ENCODE data around the gene FNDC11. TPM values are rescaled to one million over a fixed set of nuclear protein-coding genes. Genes with fewer than 3 reads are reported as not detected.
"Not testable (repeated sequence)": the region's sequence is repeated elsewhere in the genome, so short reads cannot be mapped to it uniquely, and the experiment has no call there.

The FNDC11 gene, protein sequence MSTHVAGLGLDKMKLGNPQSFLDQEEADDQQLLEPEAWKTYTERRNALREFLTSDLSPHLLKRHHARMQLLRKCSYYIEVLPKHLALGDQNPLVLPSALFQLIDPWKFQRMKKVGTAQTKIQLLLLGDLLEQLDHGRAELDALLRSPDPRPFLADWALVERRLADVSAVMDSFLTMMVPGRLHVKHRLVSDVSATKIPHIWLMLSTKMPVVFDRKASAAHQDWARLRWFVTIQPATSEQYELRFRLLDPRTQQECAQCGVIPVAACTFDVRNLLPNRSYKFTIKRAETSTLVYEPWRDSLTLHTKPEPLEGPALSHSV
- 0.34 TPM for polyA plus RNA-seq
- long read RNA-seq, donor 1: 0 reads
- long read RNA-seq, donor 2, partial matches to known transcripts: 0 of 1 reads
- long read RNA-seq, donor 2, other reads (novel, unspliced or antisense): 0 of 1 reads
- long read RNA-seq, donor 3: 0 reads
- long read RNA-seq, donor 4: 0 reads
- long read RNA-seq, donor 5: 0 reads
- long read RNA-seq, donor 6: 0 reads
- long read RNA-seq, donor 7: 0 reads
- long read RNA-seq, donor 8: 0 reads
- long read RNA-seq, donor 9, partial matches to known transcripts: 0 of 1 reads
- long read RNA-seq, donor 9, other reads (novel, unspliced or antisense): 0 of 1 reads
- long read RNA-seq, donor 10: 0 reads
- long read RNA-seq, donor 11: 0 reads

DNA sequence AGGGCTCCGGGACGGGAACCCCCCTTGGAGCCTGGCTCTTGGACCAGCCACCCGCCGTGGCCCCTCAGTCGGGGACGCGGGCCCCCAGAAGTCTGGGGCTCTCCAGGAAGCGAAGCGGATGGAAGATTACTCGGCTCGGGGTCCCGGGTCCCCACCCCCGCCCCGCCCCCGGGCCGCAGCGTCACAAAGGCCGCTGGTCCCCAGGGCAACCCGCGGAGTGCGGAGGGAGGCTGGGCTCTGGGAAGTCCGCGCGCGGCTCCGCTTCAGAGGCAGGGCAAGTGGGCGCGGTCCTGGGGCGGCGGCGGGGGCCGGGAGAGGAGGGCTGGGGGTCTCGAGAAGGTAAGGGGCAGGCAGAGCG lies at the start of gene FNDC11:
FNDC11 (plus strand) TSS at position 227 of the 358 bp plus-strand sequence. CDS start 1,505 bp downstream, outside the sequence.
- Histone ChIP-seq H3K9me3 (ENCODE audit: control insufficient read depth, low read depth, low read length) (peaks cover 13% of the 10 kb centered on the region), H3K27ac (ENCODE audit: low read length) (no peak within 1 kb of the TSS), H3K36me3 (ENCODE audit: control insufficient read depth, insufficient read depth, low read length) (no peaks in the 10 kb centered on the region), H3K4me1 (ENCODE audit: control insufficient read depth, insufficient read depth, low read length) (peaks cover 4% of the 10 kb centered on the region), H3K27me3 (ENCODE audit: control insufficient read depth, insufficient read depth, low read length) (peaks cover 37% of the 10 kb centered on the region), H3K4me3 (ENCODE audit: low read length) (peak within 1 kb of the TSS; percentile 46)
- DNase-seq: no peak
- no CpG with 5 or more reads among the region's 34 CpGs for WGBS (ENCODE audit: insufficient coverage, low lambda C conversion rate)

DNA sequence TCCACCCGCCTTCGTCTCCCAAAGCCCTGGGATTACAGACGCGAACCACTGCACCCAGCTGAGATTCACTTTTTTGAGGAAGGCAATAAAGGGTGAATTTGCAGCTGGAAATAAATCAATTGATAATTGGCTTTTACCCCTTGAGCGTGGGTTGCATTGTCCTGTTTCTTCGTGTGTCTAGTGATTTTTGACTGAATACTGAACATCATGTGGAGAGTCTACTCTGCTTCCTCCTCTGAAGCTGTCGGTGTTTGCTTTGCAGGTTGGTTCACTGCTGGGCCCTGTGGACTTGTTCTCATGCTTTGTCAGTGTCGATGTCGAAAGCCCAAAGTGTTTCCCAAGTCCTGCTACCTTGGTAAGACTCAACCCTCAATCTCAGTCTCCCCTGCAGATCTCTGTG lies 49.3 kb upstream of the FNDC11 start:
- Histone ChIP-seq H3K4me1 (ENCODE audit: control insufficient read depth, insufficient read depth, low read length) (no peaks in the 10 kb centered on the region), H3K9me3 (ENCODE audit: control insufficient read depth, low read depth, low read length) (peaks cover 25% of the 10 kb centered on the region), H3K36me3 (ENCODE audit: control insufficient read depth, insufficient read depth, low read length) (no peaks in the 10 kb centered on the region), H3K27ac (ENCODE audit: low read length) (no peak overlapping the region), H3K4me3 (ENCODE audit: low read length) (no peak overlapping the region), H3K27me3 (ENCODE audit: control insufficient read depth, insufficient read depth, low read length) (peaks cover 58% of the 10 kb centered on the region)
- 80% methylated on average over 1 of the region's 9 CpGs for WGBS (ENCODE audit: insufficient coverage, low lambda C conversion rate)
- DNase-seq: no peak

DNA sequence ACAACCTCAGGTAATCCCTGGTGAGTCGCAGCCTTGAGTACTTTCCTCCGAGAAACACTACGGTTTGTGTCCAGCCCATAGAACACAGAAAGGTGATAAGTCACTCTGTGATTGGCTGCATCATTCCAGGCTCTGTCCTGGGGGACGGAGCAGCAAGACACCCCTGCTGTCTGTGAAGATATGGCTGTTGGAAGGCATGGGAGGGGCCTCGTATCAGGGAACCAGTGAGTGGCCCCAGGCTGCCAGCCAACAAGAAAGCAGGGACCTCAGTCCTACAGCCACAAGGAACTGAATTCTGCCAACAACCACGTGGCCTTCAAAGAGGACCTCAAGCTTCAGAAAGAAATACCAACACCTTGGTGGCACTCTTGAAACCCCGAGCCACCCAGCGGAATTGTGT lies 48.7 kb upstream of the FNDC11 start:
- Histone ChIP-seq H3K27ac (ENCODE audit: low read length) (no peak overlapping the region), H3K27me3 (ENCODE audit: control insufficient read depth, insufficient read depth, low read length) (peaks cover 52% of the 10 kb centered on the region), H3K4me1 (ENCODE audit: control insufficient read depth, insufficient read depth, low read length) (no peaks in the 10 kb centered on the region), H3K9me3 (ENCODE audit: control insufficient read depth, low read depth, low read length) (peaks cover 24% of the 10 kb centered on the region), H3K36me3 (ENCODE audit: control insufficient read depth, insufficient read depth, low read length) (no peaks in the 10 kb centered on the region), H3K4me3 (ENCODE audit: low read length) (no peak overlapping the region)
- WGBS (ENCODE audit: insufficient coverage, low lambda C conversion rate): no CpG with 5 or more reads among the region's 8 CpGs
- DNase-seq: no peak

DNA sequence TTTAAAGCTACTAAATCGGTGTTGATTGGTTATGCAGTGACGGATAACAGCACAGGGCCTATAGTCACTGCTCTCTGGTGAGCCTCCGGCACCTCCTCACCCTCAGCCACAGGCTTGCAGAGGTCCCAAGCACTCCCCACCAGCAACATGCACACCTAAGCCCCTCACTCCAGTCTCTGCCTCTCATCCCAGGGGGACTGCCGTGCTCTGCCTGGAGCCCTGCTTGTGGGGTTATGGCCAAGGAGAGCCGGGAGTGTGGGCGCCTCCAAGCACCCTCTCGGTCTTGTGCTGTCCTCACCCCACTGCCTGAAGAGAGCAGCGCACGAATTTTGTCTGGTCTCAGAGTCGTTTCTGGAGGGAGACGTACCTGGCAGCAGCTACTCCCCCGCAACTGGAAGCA lies 48.2 kb upstream of the FNDC11 start:
- no peaks in the 10 kb centered on the region for H3K36me3 ChIP-seq (ENCODE audit: control insufficient read depth, insufficient read depth, low read length)
- WGBS (ENCODE audit: insufficient coverage, low lambda C conversion rate): no CpG with 5 or more reads among the region's 12 CpGs
- peaks cover 47% of the 10 kb centered on the region for H3K27me3 ChIP-seq (ENCODE audit: control insufficient read depth, insufficient read depth, low read length)
- H3K4me3 ChIP-seq (ENCODE audit: low read length): no peak overlapping the region
- H3K27ac ChIP-seq (ENCODE audit: low read length): no peak overlapping the region
- peaks cover 24% of the 10 kb centered on the region for H3K9me3 ChIP-seq (ENCODE audit: control insufficient read depth, low read depth, low read length)
- no peak for DNase-seq
- no peaks in the 10 kb centered on the region for H3K4me1 ChIP-seq (ENCODE audit: control insufficient read depth, insufficient read depth, low read length)

DNA sequence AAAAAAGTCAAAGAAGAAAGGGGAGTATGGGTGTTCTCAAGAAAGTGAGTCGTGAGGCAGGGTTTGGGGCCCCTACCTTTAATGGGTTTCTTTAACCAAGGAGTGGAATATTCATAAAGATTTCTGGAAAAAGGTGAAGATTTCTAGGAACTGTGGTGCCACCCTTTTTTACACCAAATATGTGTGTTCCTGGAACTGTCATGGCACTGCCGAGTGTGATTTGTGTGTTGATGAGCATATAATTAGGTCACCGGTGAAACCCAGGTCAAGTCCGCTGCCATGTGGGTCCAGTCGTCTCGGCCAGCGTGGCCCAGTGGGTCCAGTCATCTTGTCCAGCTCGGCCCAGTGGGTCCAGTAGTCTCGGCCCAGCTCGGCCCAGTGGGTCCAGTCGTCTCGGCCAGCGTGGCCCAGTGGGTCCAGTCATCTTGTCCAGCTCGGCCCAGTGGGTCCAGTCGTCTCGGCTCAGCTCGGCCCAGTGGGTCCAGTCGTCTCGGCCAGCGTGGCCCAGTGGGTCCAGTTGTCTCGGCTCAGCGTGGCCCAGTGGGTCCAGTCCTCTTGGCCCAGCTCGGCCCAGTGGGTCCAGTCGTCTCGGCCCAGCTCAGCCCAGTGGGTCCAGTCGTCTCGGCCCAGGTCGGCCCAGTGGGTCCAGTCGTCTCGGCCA lies 46.7 kb upstream of the FNDC11 start:
- H3K27me3 ChIP-seq (ENCODE audit: control insufficient read depth, insufficient read depth, low read length): peaks cover 40% of the 10 kb centered on the region
- peaks cover 22% of the 10 kb centered on the region for H3K9me3 ChIP-seq (ENCODE audit: control insufficient read depth, low read depth, low read length)
- H3K36me3 ChIP-seq (ENCODE audit: control insufficient read depth, insufficient read depth, low read length): no peaks in the 10 kb centered on the region
- no CpG with 5 or more reads among the region's 30 CpGs for WGBS (ENCODE audit: insufficient coverage, low lambda C conversion rate)
- H3K4me1 ChIP-seq (ENCODE audit: control insufficient read depth, insufficient read depth, low read length): no peaks in the 10 kb centered on the region
- H3K27ac ChIP-seq (ENCODE audit: low read length): no peak overlapping the region
- no peak for DNase-seq
- H3K4me3 ChIP-seq (ENCODE audit: low read length): no peak overlapping the region

DNA sequence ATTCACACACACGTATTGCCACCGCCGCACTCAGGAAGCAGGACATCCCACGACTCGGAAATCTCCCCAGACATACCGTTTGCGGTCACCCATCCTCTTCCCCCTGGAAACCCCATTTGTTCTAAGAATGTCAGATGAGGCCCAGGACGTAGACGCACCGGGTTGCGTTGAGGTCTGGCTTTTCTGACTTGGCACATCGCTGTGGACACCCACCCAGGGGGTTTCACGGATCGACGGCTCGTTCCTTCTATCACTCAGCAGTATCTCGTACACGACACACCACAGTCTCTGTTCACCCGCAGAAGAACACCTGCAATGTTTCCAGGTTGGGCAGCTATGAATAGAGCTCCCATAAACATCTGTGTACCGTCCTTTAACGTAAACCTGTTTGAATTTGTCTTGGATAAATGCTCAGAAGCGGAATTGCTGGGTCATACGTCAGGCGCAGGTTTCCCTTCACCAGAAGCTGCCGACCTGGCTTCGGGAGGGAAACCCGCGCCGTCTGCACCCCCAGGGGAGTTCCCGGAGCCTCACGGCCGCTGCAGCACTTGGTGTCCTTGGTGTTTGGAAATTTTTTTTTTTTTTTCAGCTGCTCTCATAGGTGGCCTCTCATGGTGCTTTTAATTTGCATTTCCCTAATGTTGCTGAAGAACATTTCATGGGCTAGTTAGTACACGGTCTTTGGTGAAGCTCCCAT lies 45.7 kb upstream of the FNDC11 start:
- Histone ChIP-seq H3K27me3 (ENCODE audit: control insufficient read depth, insufficient read depth, low read length) (peaks cover 34% of the 10 kb centered on the region), H3K4me3 (ENCODE audit: low read length) (no peak overlapping the region), H3K36me3 (ENCODE audit: control insufficient read depth, insufficient read depth, low read length) (no peaks in the 10 kb centered on the region), H3K9me3 (ENCODE audit: control insufficient read depth, low read depth, low read length) (peaks cover 18% of the 10 kb centered on the region), H3K27ac (ENCODE audit: low read length) (no peak overlapping the region), H3K4me1 (ENCODE audit: control insufficient read depth, insufficient read depth, low read length) (no peaks in the 10 kb centered on the region)
- WGBS (ENCODE audit: insufficient coverage, low lambda C conversion rate): no CpG with 5 or more reads among the region's 33 CpGs
- no peak for DNase-seq

DNA sequence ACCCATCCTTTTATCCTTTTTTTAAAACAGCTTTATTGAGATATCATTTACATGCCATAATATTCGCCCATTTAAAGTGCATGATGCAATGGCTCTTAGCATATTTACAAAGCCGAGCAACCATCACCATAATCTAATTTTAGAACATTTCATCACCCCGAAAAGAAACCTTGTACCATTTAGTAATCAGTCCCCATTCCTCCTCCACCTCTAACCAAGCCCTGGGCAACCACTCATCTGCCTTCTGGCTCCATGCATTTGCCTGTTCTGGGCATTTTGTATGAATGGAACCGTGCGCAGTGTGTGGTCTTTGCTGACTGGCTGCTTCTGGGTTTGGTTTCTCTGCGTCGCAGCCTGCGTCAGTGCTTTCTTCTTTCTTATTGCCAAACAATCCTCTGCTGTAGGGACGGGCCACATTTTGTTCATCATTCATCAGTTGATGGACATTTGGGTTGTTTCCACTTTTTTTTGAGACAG lies 44.8 kb upstream of the FNDC11 start:
- 100% methylated on average over 1 of the region's 9 CpGs for WGBS (ENCODE audit: insufficient coverage, low lambda C conversion rate)
- no peaks in the 10 kb centered on the region for H3K36me3 ChIP-seq (ENCODE audit: control insufficient read depth, insufficient read depth, low read length)
- H3K4me3 ChIP-seq (ENCODE audit: low read length): no peak overlapping the region
- no peaks in the 10 kb centered on the region for H3K4me1 ChIP-seq (ENCODE audit: control insufficient read depth, insufficient read depth, low read length)
- peaks cover 18% of the 10 kb centered on the region for H3K9me3 ChIP-seq (ENCODE audit: control insufficient read depth, low read depth, low read length)
- DNase-seq: no peak
- peaks cover 25% of the 10 kb centered on the region for H3K27me3 ChIP-seq (ENCODE audit: control insufficient read depth, insufficient read depth, low read length)
- no peak overlapping the region for H3K27ac ChIP-seq (ENCODE audit: low read length)

DNA sequence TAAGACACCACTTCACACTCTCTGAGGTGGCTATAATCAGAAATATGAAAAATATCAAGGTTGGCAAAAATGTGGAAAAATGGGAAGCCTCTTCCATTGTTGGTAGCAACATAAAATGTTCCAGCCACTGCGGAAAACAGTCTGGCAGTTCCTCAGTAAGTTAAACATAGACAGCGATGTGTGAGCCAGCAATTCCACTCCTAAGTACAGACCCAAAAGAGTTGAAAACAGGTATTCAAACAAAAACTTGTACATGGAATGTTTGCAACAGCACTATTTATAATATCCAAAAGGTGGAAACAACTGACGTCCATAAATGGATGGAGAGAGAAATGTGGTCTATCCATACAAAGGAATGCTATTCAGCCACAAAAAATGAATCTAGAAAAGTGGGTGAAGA lies 40.8 kb upstream of the FNDC11 start:
- H3K36me3 ChIP-seq (ENCODE audit: control insufficient read depth, insufficient read depth, low read length): no peaks in the 10 kb centered on the region
- DNase-seq: no peak
- no CpG with 5 or more reads among the region's 3 CpGs for WGBS (ENCODE audit: insufficient coverage, low lambda C conversion rate)
- H3K4me1 ChIP-seq (ENCODE audit: control insufficient read depth, insufficient read depth, low read length): no peaks in the 10 kb centered on the region
- peaks cover 2% of the 10 kb centered on the region for H3K9me3 ChIP-seq (ENCODE audit: control insufficient read depth, low read depth, low read length)
- H3K27ac ChIP-seq (ENCODE audit: low read length): no peak overlapping the region
- H3K27me3 ChIP-seq (ENCODE audit: control insufficient read depth, insufficient read depth, low read length): peaks cover 21% of the 10 kb centered on the region
- H3K4me3 ChIP-seq (ENCODE audit: low read length): no peak overlapping the region

DNA sequence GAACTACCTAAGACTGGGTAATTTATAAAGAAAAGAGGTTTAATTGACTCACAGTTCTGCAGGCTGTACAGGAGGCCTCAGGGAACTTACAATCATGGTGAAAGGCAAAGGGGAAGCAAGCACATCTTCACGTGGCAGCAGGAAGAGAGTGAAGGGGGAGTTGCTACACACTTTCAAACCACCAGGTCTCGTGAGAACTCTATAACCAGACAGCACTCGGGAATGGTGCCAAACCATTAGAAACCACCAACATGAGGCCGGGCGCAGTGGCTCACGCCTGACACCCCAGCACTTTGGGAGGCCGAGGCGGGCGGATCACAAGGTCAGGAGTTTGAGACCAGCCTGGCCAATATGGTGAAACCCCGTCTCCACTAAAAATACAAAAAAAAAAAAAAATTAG lies 39.4 kb upstream of the FNDC11 start:
- H3K27me3 ChIP-seq (ENCODE audit: control insufficient read depth, insufficient read depth, low read length): peaks cover 32% of the 10 kb centered on the region
- not testable (repeated sequence) for DNase-seq; H3K36me3 ChIP-seq (ENCODE audit: control insufficient read depth, insufficient read depth, low read length); H3K9me3 ChIP-seq (ENCODE audit: control insufficient read depth, low read depth, low read length); H3K4me1 ChIP-seq (ENCODE audit: control insufficient read depth, insufficient read depth, low read length); H3K4me3 ChIP-seq (ENCODE audit: low read length); H3K27ac ChIP-seq (ENCODE audit: low read length)
- WGBS (ENCODE audit: insufficient coverage, low lambda C conversion rate): no CpG with 5 or more reads among the region's 10 CpGs

All from large intestine (tissue), 12 donors.